ENCODE measurements around the gene RSPH3.

DNA sequence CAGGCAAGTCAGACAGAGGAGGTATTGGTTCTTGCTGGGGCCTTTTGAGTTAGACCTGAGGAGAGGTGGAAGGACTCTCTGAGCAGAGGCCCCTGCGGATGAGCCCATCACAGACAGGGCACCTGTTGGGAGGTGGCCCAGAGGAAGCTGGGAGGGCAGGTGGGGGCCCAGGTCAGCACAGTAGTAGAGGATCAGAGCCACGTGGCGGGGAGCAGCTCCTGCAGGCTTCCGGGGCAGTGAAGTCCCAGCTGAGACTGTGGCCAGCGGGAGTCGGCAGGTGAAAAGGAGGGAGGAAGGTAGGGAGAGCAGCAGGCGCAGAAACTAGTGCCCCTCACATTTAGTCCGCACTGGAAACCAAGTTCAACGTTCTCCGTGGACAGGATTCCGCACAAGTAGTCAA, 61.8 kb downstream of the RSPH3 start:
- TF ChIP-seq, protein P1, sequence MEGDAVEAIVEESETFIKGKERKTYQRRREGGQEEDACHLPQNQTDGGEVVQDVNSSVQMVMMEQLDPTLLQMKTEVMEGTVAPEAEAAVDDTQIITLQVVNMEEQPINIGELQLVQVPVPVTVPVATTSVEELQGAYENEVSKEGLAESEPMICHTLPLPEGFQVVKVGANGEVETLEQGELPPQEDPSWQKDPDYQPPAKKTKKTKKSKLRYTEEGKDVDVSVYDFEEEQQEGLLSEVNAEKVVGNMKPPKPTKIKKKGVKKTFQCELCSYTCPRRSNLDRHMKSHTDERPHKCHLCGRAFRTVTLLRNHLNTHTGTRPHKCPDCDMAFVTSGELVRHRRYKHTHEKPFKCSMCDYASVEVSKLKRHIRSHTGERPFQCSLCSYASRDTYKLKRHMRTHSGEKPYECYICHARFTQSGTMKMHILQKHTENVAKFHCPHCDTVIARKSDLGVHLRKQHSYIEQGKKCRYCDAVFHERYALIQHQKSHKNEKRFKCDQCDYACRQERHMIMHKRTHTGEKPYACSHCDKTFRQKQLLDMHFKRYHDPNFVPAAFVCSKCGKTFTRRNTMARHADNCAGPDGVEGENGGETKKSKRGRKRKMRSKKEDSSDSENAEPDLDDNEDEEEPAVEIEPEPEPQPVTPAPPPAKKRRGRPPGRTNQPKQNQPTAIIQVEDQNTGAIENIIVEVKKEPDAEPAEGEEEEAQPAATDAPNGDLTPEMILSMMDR (conservative IDR thresholded peaks at IDR 0.05; ENCODE audit: low read depth, low read length): no peak
- TF ChIP-seq EZH2 (IDR thresholded peaks at IDR 0.05; ENCODE audit: low read length, unreplicated experiment): no peak

Measured in PC-3 (cell line).